Measurements from ENCODE around the gene C5.

The C5 gene

DNA sequence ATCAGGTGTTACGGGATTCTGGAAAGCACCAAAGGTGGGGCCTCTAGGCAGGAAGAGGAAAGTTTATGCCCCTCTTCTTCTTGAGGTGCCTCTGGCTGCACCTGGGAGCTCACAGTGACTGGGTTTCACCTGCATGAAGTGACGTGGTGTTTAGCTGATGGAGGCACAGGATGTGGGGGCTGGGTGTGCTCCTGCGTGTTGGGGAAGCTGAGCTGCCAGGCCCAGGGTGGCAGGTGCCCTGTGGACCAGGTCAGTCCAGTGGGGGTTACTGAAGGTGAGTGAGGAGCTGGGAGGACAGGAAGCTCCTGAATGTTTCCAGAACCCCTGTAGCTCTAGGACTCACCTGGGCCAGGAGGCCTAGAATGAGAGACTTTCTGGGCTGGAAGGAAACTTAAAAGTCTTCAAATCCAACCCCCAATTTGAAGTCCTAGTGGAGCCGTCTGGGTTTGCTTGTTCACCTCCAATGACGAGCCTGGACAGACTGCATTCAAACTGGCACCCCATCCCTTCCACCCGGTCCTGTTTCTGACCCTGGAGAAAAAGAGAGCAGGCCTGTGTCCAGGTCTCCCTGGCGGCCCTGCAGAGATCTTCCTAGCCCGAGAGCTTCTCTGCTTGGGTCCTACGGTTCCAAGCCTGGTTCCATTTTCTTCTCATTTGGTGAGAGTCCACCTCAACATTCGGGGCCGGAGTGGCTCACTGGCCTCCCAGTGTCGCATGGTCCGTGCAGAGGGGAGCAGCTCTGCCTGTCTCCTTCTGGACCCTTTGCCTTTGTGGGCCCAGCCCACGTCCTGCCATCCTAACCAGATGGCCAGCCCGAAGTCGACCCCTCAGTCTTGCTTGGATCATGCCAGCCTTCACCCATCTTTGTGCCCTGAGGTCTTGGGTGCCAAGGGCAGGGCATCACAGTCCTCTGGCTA is 145.8 kb downstream of the C5 start:
- DNase-seq = no peak

DNA sequence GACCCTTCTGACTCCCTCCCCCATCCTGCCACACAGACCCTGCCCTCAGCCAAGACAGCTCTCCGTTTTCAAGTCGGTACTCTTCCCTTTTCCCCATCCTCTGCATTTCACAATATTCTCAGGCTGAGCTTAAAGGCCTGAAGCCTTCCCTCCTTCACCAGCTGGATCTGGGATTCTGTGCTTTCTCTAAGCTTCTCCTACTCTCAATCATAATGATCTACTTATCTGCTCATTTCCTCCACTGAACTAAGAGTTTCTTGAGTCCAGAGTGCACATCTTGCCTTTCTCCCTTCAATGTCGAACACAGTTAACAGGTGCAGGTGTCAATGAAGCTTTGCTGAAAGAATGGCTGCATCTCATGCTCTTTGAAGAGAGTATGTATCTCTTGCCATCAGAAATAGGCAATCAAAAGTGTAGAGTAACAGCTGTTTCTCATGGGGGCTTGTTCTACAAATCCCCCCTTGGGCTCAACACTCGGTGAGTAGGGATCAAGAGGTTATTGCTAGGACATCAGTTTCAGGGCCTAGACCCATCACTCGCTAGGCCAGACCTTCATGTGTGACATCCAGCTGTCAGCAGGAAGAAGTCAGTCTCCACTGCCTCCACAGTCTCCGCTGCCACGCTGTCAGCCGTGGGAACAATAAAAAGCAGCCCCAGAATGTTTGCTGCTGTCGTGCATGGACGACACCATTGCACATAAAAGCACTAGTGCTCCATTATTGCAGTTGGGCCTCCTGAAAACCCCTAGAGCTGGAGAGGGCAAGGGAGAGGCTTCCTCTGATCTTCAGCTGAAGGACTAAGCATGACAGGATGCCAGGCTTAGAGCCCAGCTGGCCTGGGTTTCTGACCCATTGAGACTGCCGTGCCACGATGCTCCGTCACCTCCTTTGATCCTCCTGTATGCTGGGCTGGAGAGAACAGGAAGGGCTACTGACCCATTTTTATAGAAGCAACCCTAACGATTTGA is 147.2 kb downstream of the C5 start:
- DNase-seq = no peak
